Measurements from ENCODE around the gene EFCAB11.
"Not testable (repeated sequence)": the region's sequence is repeated elsewhere in the genome, so short reads cannot be mapped to it uniquely, and the experiment has no call there.

EFCAB11 gene

DNA sequence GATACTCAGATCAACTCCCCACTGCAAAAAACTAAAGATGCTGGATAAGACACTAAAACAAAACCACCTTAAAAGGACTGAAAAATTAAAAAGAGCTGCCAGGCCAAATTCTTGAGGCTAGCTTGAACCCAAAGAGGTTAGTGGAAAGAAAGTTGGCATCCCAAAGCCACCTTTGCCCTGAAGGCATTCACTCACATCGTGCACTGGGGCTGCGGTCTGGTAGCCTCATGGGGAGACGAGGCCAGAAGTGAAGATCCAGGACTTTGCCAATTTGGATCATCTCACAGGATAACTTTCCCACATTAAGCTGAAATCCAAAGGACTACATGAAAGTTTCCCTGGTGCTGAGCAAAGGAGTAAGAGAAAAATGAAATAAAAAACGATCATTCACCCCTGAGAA, 63.9 kb downstream of the EFCAB11 start:
- Histone ChIP-seq H3K9me3 (ENCODE audit: insufficient read depth, low read length) (no peaks in the 10 kb centered on the region), H3K27me3 (ENCODE audit: insufficient read depth, insufficient read length) (no peaks in the 10 kb centered on the region), H3K9ac (ENCODE audit: insufficient read length, low read depth) (no peak overlapping the region), H3K4me3 (ENCODE audit: insufficient read length, low read depth) (no peak overlapping the region), H3K4me1 (ENCODE audit: insufficient read depth, insufficient read length) (no peaks in the 10 kb centered on the region), H3K36me3 (ENCODE audit: insufficient read depth, insufficient read length, low read length) (no peaks in the 10 kb centered on the region)
- TF ChIP-seq ZNF274 (IDR thresholded peaks at IDR 0.05; ENCODE audit: low read depth, low read length) (no peak), SUZ12 (IDR thresholded peaks at IDR 0.05; ENCODE audit: extremely low read depth, insufficient read depth, insufficient read length) (no peak), YY1 (IDR thresholded peaks at IDR 0.05; ENCODE audit: insufficient read depth, insufficient read length) (no peak)
- no peak for DNase-seq (ENCODE audit: low read depth, low spot score)

DNA sequence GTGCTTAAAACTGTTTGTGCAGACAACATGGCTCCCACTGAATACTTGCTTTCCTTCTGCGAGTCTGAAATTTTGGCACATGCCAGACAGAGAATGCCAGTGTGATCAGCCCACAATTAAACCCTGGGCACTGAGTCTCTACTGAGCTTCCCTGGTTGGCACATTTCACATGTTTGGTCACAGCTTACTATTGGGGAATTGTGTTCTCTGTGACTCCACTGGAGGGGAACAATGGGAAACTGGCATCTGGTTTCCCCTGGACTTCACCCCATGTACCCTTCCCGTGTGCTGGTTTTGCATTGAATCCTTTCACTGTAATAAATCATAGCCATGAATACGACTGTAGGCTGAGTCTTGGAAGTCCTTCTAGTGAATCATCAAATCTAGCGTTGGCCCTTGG, 64.9 kb downstream of the EFCAB11 start:
- Histone ChIP-seq H3K4me3 (ENCODE audit: insufficient read length, low read depth) (no peak overlapping the region), H3K9me3 (ENCODE audit: insufficient read depth, low read length) (no peaks in the 10 kb centered on the region), H3K36me3 (ENCODE audit: insufficient read depth, insufficient read length, low read length) (no peaks in the 10 kb centered on the region), H3K27me3 (ENCODE audit: insufficient read depth, insufficient read length) (no peaks in the 10 kb centered on the region), H3K4me1 (ENCODE audit: insufficient read depth, insufficient read length) (no peaks in the 10 kb centered on the region), H3K9ac (ENCODE audit: insufficient read length, low read depth) (no peak overlapping the region)
- no peak for DNase-seq (ENCODE audit: low read depth, low spot score)
- TF ChIP-seq YY1 (IDR thresholded peaks at IDR 0.05; ENCODE audit: insufficient read depth, insufficient read length) (no peak), SUZ12 (IDR thresholded peaks at IDR 0.05; ENCODE audit: extremely low read depth, insufficient read depth, insufficient read length) (no peak), ZNF274 (IDR thresholded peaks at IDR 0.05; ENCODE audit: low read depth, low read length) (no peak)

DNA sequence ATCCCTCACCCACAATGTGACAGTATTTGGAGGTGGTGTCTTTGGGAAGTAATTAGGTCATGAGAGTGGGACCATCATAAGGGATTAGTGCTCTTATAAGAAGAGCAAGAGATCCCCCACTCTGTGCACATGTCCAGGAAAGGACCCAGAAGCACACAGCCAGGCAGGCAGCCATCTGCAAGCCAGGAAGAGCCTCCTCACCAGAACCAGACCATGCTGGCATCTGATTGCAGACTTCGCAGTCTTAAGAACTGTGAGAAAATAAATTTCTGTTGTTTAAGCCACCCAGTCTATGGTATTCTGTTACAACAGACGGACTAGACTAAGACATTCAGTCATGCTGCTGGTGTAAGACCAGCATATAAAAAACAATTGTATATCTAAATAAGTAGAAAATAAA, 69.8 kb downstream of the EFCAB11 start:
- no peaks in the 10 kb centered on the region for H3K36me3 ChIP-seq (ENCODE audit: insufficient read depth, insufficient read length, low read length)
- H3K9me3 ChIP-seq (ENCODE audit: insufficient read depth, low read length), result no peaks in the 10 kb centered on the region
- no peak for DNase-seq (ENCODE audit: low read depth, low spot score)
- no peak for TF ChIP-seq YY1 (IDR thresholded peaks at IDR 0.05; ENCODE audit: insufficient read depth, insufficient read length)
- TF ChIP-seq SUZ12 (IDR thresholded peaks at IDR 0.05; ENCODE audit: extremely low read depth, insufficient read depth, insufficient read length), result no peak
- TF ChIP-seq ZNF274 (IDR thresholded peaks at IDR 0.05; ENCODE audit: low read depth, low read length), result no peak
- no peaks in the 10 kb centered on the region for H3K27me3 ChIP-seq (ENCODE audit: insufficient read depth, insufficient read length)
- H3K9ac ChIP-seq (ENCODE audit: insufficient read length, low read depth), result no peak overlapping the region
- H3K4me3 ChIP-seq (ENCODE audit: insufficient read length, low read depth), result no peak overlapping the region
- H3K4me1 ChIP-seq (ENCODE audit: insufficient read depth, insufficient read length), result no peaks in the 10 kb centered on the region

DNA sequence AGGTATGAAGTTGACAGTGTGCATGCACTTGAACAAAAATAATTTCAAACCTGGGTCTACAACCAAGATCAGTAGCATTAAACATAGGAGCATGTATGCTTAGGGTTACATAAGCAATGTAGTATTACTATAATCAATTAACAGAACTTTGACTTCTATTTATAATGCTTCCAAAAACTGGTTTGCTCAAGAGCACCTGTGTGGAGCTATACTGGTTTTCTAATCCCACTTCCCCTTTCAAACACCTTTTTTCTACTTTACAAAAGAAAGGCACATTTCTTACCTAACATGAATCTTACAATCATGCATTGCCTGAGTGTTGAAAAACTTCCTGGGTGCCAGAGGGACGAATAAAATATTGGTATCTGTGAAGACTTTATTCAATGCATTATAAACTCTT, 72.7 kb downstream of the EFCAB11 start:
- H3K9ac ChIP-seq (ENCODE audit: insufficient read length, low read depth), result no peak overlapping the region
- no peaks in the 10 kb centered on the region for H3K36me3 ChIP-seq (ENCODE audit: insufficient read depth, insufficient read length, low read length)
- DNase-seq (ENCODE audit: low read depth, low spot score), result no peak
- TF ChIP-seq YY1 (IDR thresholded peaks at IDR 0.05; ENCODE audit: insufficient read depth, insufficient read length), result no peak
- TF ChIP-seq SUZ12 (IDR thresholded peaks at IDR 0.05; ENCODE audit: extremely low read depth, insufficient read depth, insufficient read length), result no peak
- no peak for TF ChIP-seq ZNF274 (IDR thresholded peaks at IDR 0.05; ENCODE audit: low read depth, low read length)
- H3K27me3 ChIP-seq (ENCODE audit: insufficient read depth, insufficient read length), result no peaks in the 10 kb centered on the region
- H3K9me3 ChIP-seq (ENCODE audit: insufficient read depth, low read length), result no peaks in the 10 kb centered on the region
- H3K4me3 ChIP-seq (ENCODE audit: insufficient read length, low read depth), result no peak overlapping the region
- H3K4me1 ChIP-seq (ENCODE audit: insufficient read depth, insufficient read length), result no peaks in the 10 kb centered on the region

DNA sequence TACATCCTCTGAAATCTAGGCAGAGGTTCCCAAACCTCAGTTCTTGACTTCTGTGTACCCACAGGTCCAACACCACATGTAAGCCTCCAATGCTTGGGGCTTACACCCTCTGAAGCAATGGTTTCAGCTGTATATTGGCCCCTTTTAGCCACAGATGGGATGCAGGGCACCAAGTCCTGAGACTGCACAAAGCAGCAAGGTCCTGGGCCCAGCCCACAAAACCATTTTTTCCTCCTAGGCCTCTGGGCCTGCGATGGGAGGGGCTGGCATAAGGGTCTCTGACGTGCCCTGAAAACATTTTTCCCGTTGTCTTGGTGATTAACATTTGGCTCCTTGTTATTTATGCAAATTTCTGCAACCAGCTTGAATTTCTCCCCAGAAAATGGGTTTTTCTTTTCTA, 80.4 kb downstream of the EFCAB11 start:
- not testable (repeated sequence) for H3K4me3 ChIP-seq (ENCODE audit: insufficient read length, low read depth); H3K27me3 ChIP-seq (ENCODE audit: insufficient read depth, insufficient read length); H3K4me1 ChIP-seq (ENCODE audit: insufficient read depth, insufficient read length); H3K9ac ChIP-seq (ENCODE audit: insufficient read length, low read depth); H3K36me3 ChIP-seq (ENCODE audit: insufficient read depth, insufficient read length, low read length); DNase-seq (ENCODE audit: low read depth, low spot score)
- peaks cover 12% of the 10 kb centered on the region; the same call in 1 of the 2 replicates for H3K9me3 ChIP-seq (ENCODE audit: insufficient read depth, low read length)

DNA sequence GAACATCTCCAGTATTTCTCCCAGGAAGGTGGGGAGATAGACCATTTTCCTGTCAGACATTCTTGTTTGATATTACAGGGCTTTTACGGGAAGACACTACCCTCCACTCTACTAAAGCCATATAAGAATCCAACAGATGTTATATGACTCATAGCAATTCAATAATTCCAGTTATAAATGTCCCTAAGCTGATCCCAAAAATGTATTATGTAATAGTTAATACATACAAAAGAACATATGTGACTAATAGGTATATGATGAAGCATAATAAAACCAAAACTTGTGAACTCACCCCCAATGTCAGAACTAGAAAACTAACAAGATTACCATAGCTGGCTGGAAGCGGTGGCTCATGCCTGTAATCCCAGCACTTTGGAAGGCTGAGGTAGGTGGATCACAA, 84.2 kb downstream of the EFCAB11 start:
- no peak for TF ChIP-seq SUZ12 (IDR thresholded peaks at IDR 0.05; ENCODE audit: extremely low read depth, insufficient read depth, insufficient read length)
- no peak for TF ChIP-seq YY1 (IDR thresholded peaks at IDR 0.05; ENCODE audit: insufficient read depth, insufficient read length)
- Histone ChIP-seq H3K4me3 (ENCODE audit: insufficient read length, low read depth) (no peak overlapping the region), H3K9me3 (ENCODE audit: insufficient read depth, low read length) (peaks cover 22% of the 10 kb centered on the region; the same call in 1 of the 2 replicates), H3K4me1 (ENCODE audit: insufficient read depth, insufficient read length) (no peaks in the 10 kb centered on the region), H3K36me3 (ENCODE audit: insufficient read depth, insufficient read length, low read length) (no peaks in the 10 kb centered on the region), H3K27me3 (ENCODE audit: insufficient read depth, insufficient read length) (no peaks in the 10 kb centered on the region), H3K9ac (ENCODE audit: insufficient read length, low read depth) (no peak overlapping the region)
- DNase-seq (ENCODE audit: low read depth, low spot score), result no peak

DNA sequence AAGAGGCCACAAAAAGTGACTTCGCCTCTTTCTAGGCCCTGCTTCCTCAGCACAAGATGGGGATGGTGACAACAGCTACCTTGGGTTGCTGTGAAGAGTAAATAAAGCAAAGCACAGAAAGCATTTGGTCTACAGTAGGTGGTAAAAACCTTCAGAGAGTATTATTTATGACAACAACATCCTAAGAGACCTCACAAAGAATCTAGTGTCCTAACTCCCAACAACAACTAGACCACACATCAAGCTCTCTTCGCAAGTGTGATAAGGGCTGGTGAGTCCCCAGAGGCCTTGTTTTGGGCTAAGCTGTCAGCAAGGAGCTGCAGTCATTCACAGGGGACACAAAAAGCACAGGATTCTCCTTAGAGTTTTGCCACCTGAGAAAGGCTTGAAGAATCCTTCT, 84.9 kb downstream of the EFCAB11 start:
- no peak for TF ChIP-seq ZNF274 (IDR thresholded peaks at IDR 0.05; ENCODE audit: low read depth, low read length)
- no peak for TF ChIP-seq SUZ12 (IDR thresholded peaks at IDR 0.05; ENCODE audit: extremely low read depth, insufficient read depth, insufficient read length)
- TF ChIP-seq YY1 (IDR thresholded peaks at IDR 0.05; ENCODE audit: insufficient read depth, insufficient read length), result no peak
- DNase-seq (ENCODE audit: low read depth, low spot score), result no peak
- Histone ChIP-seq H3K27me3 (ENCODE audit: insufficient read depth, insufficient read length) (no peaks in the 10 kb centered on the region), H3K9ac (ENCODE audit: insufficient read length, low read depth) (no peak overlapping the region), H3K36me3 (ENCODE audit: insufficient read depth, insufficient read length, low read length) (no peaks in the 10 kb centered on the region), H3K4me3 (ENCODE audit: insufficient read length, low read depth) (no peak overlapping the region), H3K4me1 (ENCODE audit: insufficient read depth, insufficient read length) (no peaks in the 10 kb centered on the region), H3K9me3 (ENCODE audit: insufficient read depth, low read length) (peaks cover 22% of the 10 kb centered on the region; the same call in 1 of the 2 replicates)

DNA sequence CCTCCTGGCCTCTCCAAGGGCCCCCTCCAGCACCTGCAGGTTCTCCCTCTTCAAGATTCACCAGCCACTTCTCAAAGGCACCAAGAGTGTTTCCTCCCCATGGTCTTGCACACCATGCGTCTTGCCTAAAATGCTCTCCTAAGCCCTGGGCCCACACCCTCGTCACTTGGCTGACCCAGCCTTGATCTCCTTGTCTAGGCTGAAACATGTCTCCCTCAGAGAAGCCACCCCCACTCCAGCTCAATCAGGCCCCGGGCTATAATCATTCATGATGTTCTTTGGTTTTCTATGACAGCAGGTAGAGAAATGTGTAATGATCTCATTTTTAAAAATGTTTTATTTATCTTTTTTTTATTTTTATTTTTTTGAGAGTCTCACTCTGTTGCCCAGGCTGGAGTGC, 88.1 kb downstream of the EFCAB11 start:
- no peak for DNase-seq (ENCODE audit: low read depth, low spot score)

More for the DNA sequence above, 88.1 kb downstream of the EFCAB11 start:
- Histone ChIP-seq H3K36me3 (ENCODE audit: insufficient read depth, insufficient read length, low read length) (no peaks in the 10 kb centered on the region), H3K9ac (ENCODE audit: insufficient read length, low read depth) (no peak overlapping the region), H3K4me3 (ENCODE audit: insufficient read length, low read depth) (no peak overlapping the region), H3K9me3 (ENCODE audit: insufficient read depth, low read length) (peaks cover 10% of the 10 kb centered on the region; the same call in 1 of the 2 replicates), H3K4me1 (ENCODE audit: insufficient read depth, insufficient read length) (no peaks in the 10 kb centered on the region), H3K27me3 (ENCODE audit: insufficient read depth, insufficient read length) (no peaks in the 10 kb centered on the region)
- TF ChIP-seq SUZ12 (IDR thresholded peaks at IDR 0.05; ENCODE audit: extremely low read depth, insufficient read depth, insufficient read length) (no peak), YY1 (IDR thresholded peaks at IDR 0.05; ENCODE audit: insufficient read depth, insufficient read length) (no peak), ZNF274 (IDR thresholded peaks at IDR 0.05; ENCODE audit: low read depth, low read length) (no peak)
